Vagina (tissue), 2 donors: ENCODE results near the gene EXOC2.

ENCODE experiments used
- POLR2A ChIP-seq, 2 donors: fragments of 450-650 bp; IDR thresholded peaks; one replicate each; pipeline ENCODE4 v1.6.1; 2017; ENCODE audit warnings: antibody characterized with exemption in 2 of 2, mild to moderate bottlenecking in 2 of 2, moderate library complexity in 2 of 2
- POLR2AphosphoS5 ChIP-seq, 2 donors: sonication (generic); formaldehyde crosslinking; IDR thresholded peaks; one replicate each; pipeline ENCODE4 v1.9.0; 2017; ENCODE audit warnings: antibody characterized with exemption in 2 of 2, mild to moderate bottlenecking in 2 of 2, low read depth in 1 of 2; ENCODE audit not compliant: insufficient read depth in 1 of 2
- TF ChIP-seq, protein P1 (sequence below), 3 experiments: fragments of 450-650 bp in 2 of 3; fragments of 200-600 bp in 1 of 3; sonication (generic) in 1 of 3; IDR thresholded peaks; one replicate each; pipeline ENCODE4 v1.5.1; 2017 to 2019; ENCODE audit warnings: antibody characterized with exemption in 3 of 3, mild to moderate bottlenecking in 2 of 3, moderate library complexity in 2 of 3

- TF ChIP-seq POLR2AphosphoS5 (IDR thresholded peaks at IDR 0.05; ENCODE audit: insufficient read depth in 1 of 2, low read depth in 1 of 2) (no peak), POLR2A (IDR thresholded peaks at IDR 0.05) (no peak)
- TF ChIP-seq, protein P1, sequence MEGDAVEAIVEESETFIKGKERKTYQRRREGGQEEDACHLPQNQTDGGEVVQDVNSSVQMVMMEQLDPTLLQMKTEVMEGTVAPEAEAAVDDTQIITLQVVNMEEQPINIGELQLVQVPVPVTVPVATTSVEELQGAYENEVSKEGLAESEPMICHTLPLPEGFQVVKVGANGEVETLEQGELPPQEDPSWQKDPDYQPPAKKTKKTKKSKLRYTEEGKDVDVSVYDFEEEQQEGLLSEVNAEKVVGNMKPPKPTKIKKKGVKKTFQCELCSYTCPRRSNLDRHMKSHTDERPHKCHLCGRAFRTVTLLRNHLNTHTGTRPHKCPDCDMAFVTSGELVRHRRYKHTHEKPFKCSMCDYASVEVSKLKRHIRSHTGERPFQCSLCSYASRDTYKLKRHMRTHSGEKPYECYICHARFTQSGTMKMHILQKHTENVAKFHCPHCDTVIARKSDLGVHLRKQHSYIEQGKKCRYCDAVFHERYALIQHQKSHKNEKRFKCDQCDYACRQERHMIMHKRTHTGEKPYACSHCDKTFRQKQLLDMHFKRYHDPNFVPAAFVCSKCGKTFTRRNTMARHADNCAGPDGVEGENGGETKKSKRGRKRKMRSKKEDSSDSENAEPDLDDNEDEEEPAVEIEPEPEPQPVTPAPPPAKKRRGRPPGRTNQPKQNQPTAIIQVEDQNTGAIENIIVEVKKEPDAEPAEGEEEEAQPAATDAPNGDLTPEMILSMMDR (IDR thresholded peaks at IDR 0.05) = no peak
Observed at GRCh38 chr6:626236-626635, 66.7 kb downstream of the EXOC2 start.
